Breast epithelium (tissue), 3 donors: ENCODE results near the gene FANCD2.

Source experiments
- CTCF ChIP-seq, 3 donors: fragments of 450-650 bp; IDR thresholded peaks; one replicate each; pipeline ENCODE4 v1.5.1; 2016 to 2017; ENCODE audit warnings: antibody characterized with exemption in 3 of 3, mild to moderate bottlenecking in 3 of 3, moderate library complexity in 3 of 3
- POLR2A ChIP-seq: fragments of 450-650 bp; IDR thresholded peaks from one replicate; pipeline ENCODE4 v1.6.1; 2016; ENCODE audit warnings: antibody characterized with exemption, mild to moderate bottlenecking, moderate library complexity

- TF ChIP-seq CTCF (IDR thresholded peaks at IDR 0.05) (no peak), POLR2A (no peak)
Measured at GRCh38 chr3:10119376-10119775, 93.1 kb downstream of the FANCD2 start.
